Fibroblast of skin of left quadriceps (primary cell): ENCODE results near the gene MICAL1.

Experiments used
- DNase-seq, 2 experiments: peaks; one replicate each; pipeline ENCODE4 v3.0.0-alpha.2; 2013; ENCODE audit warnings: low read depth in 2 of 2

Gene MICAL1

GRCh38 chr6:109429496-109429895 lies 26.1 kb downstream of the MICAL1 start:
- no peak for DNase-seq

GRCh38 chr6:109428889-109429477 lies 26.6 kb downstream of the MICAL1 start:
- peak; percentile 55 to 56 for DNase-seq

- DNase-seq = no peak
Measured at GRCh38 chr6:109424946-109425345, 30.6 kb downstream of the MICAL1 start.

- no peak for DNase-seq
Measured at GRCh38 chr6:109421184-109421583, 34.4 kb downstream of the MICAL1 start.

GRCh38 chr6:109420751-109421150 lies 34.8 kb downstream of the MICAL1 start:
- no peak for DNase-seq

GRCh38 chr6:109417646-109418045 lies 37.9 kb downstream of the MICAL1 start:
- DNase-seq = no peak

- DNase-seq = no peak
Measured at GRCh38 chr6:109411034-109411433, 44.5 kb downstream of the MICAL1 start.

GRCh38 chr6:109406196-109406595 lies 49.4 kb downstream of the MICAL1 start:
- peak; percentile 19 to 27 for DNase-seq

- no peak for DNase-seq
Measured at GRCh38 chr6:109397020-109397419, 58.6 kb downstream of the MICAL1 start.

GRCh38 chr6:109396046-109396718 lies 59.4 kb downstream of the MICAL1 start:
- no peak for DNase-seq
